Activated CD4-positive, alpha-beta T cell treated with anti-CD3 and anti-CD28 coated beads, Interleukin-2, amount 50 U/mL, for 1 hour (primary cell): ENCODE data around the gene SEBOX.

Source experiments
- DNase-seq: peaks from one replicate; pipeline ENCODE4 v3.0.0-alpha.2; 2020

The SEBOX gene

GRCh38 chr17:28338056-28338768 lies 26.8 kb downstream of the SEBOX start:
- DNase-seq = no peak

- DNase-seq = peak; percentile 10
These were observed 28.8 kb downstream of the SEBOX start for GRCh38 chr17:28335959-28336871.

- peak; percentile 96 for DNase-seq
These were observed 29.6 kb downstream of the SEBOX start, which contains the start of the genes IFT20 and TNFAIP1 for GRCh38 chr17:28335201-28335958. TSS of gene IFT20 (minus strand) at chr17:28335472. CDS start at chr17:28331985, 3,487 bp downstream. TSS of gene TNFAIP1 (plus strand) at chr17:28335761. CDS start at chr17:28339522, 3,761 bp downstream.

- DNase-seq = no peak
These were observed 30.3 kb downstream of the SEBOX start for GRCh38 chr17:28334666-28335200.

GRCh38 chr17:28334171-28334570 lies 30.8 kb downstream of the SEBOX start:
- DNase-seq = no peak

GRCh38 chr17:28333083-28333746 lies 31.8 kb downstream of the SEBOX start:
- DNase-seq = no peak

GRCh38 chr17:28331891-28332420 lies 33.0 kb downstream of the SEBOX start:
- DNase-seq = no peak

- DNase-seq = no peak
These were observed 34.3 kb downstream of the SEBOX start for GRCh38 chr17:28330671-28331070.

- DNase-seq = no peak
These were observed 36.7 kb downstream of the SEBOX start for GRCh38 chr17:28328325-28328724.

GRCh38 chr17:28327709-28328108 lies 37.3 kb downstream of the SEBOX start:
- no peak for DNase-seq

- DNase-seq = no peak
These were observed 37.9 kb downstream of the SEBOX start for GRCh38 chr17:28327031-28327607.

- no peak for DNase-seq
These were observed 38.9 kb downstream of the SEBOX start for GRCh38 chr17:28326114-28326513.

GRCh38 chr17:28325211-28325610 lies 39.8 kb downstream of the SEBOX start:
- no peak for DNase-seq

- DNase-seq = no peak
These were observed 40.2 kb downstream of the SEBOX start for GRCh38 chr17:28324781-28325180.

- DNase-seq = no peak
These were observed 40.7 kb downstream of the SEBOX start for GRCh38 chr17:28324267-28324745.

- DNase-seq = no peak
These were observed 44.6 kb downstream of the SEBOX start for GRCh38 chr17:28320215-28321061.

GRCh38 chr17:28319598-28319935 lies 45.4 kb downstream of the SEBOX start:
- DNase-seq = no peak

GRCh38 chr17:28318759-28319597 lies 46.0 kb downstream of the SEBOX start, which contains the start of gene TMEM97:
TSS of gene TMEM97 (plus strand) at chr17:28319200. CDS start at chr17:28319240, 40 bp downstream.
- peak; percentile 94 for DNase-seq
